DND-41 (cell line): ENCODE results near the gene PAX2.

Experiments used
- ATAC-seq: fragments of 200-7000 bp; cut with Tn5 transposase; 3 replicates; pipeline ENCODE4 v1.9.1; 2021; ENCODE audit warnings: low read depth; ENCODE audit not compliant: insufficient read depth
- DNase-seq: peaks from one replicate; pipeline ENCODE4 v3.0.0-alpha.2; 2020
- H2AFZ ChIP-seq: 2 replicates; pipeline ENCODE4 v1.6.0; 2012; ENCODE audit warnings: low read depth, low read length
- H3K27ac ChIP-seq: 2 replicates; pipeline ENCODE4 v1.5.1; 2012; ENCODE audit warnings: low read length, inconsistent platforms
- H3K27me3 ChIP-seq: fragments of 200-600 bp; sonication (generic); 2 replicates; pipeline ENCODE4 v1.6.0; 2012; ENCODE audit warnings: low read length, mild to moderate bottlenecking, inconsistent platforms; ENCODE audit not compliant: insufficient read depth, poor library complexity
- H3K36me3 ChIP-seq: 2 replicates; pipeline ENCODE4 v1.5.1; 2012; ENCODE audit warnings: low read length, inconsistent platforms; ENCODE audit not compliant: insufficient read depth
- H3K4me1 ChIP-seq: 2 replicates; pipeline ENCODE4 v1.5.1; 2012; ENCODE audit warnings: mild to moderate bottlenecking, low read length; ENCODE audit not compliant: insufficient read depth
- H3K4me2 ChIP-seq: 2 replicates; pipeline ENCODE4 v1.6.0; 2012; ENCODE audit warnings: mild to moderate bottlenecking, moderate library complexity, low read length, inconsistent platforms; ENCODE audit not compliant: insufficient read depth
- H3K4me3 ChIP-seq, 2 experiments: fragments of 200-600 bp in 1 of 2; shearing (Covaris generic) in 1 of 2; 2 replicates each; pipeline ENCODE4 v1.5.1; 2012 to 2016; ENCODE audit warnings: inconsistent platforms in 2 of 2, low read length in 2 of 2, mild to moderate bottlenecking in 2 of 2, low read depth in 1 of 2, moderate library complexity in 1 of 2
- H3K79me2 ChIP-seq: 2 replicates; pipeline ENCODE4 v1.6.0; 2012; ENCODE audit warnings: low read length, inconsistent platforms; ENCODE audit not compliant: insufficient read depth
- H3K9ac ChIP-seq: 2 replicates; pipeline ENCODE4 v1.6.0; 2012; ENCODE audit warnings: low read depth, mild to moderate bottlenecking, inconsistent platforms, low read length, moderate library complexity
- H3K9me3 ChIP-seq: 2 replicates; pipeline ENCODE4 v1.5.1; 2012; ENCODE audit warnings: low read length, moderate library complexity, mild to moderate bottlenecking, inconsistent platforms; ENCODE audit not compliant: insufficient read depth, severe bottlenecking
- H4K20me1 ChIP-seq: 2 replicates; pipeline ENCODE4 v1.6.0; 2012; ENCODE audit warnings: low read length; ENCODE audit not compliant: insufficient read depth
- CTCF ChIP-seq: IDR thresholded peaks from 2 replicates; pipeline ENCODE4 v1.5.1; 2012; ENCODE audit warnings: borderline replicate concordance, low read length, moderate library complexity, mild to moderate bottlenecking; ENCODE audit not compliant: poor library complexity, severe bottlenecking; ENCODE audit errors: extremely low read depth
- EZH2 ChIP-seq: IDR thresholded peaks from 3 replicates; pipeline ENCODE4 v1.6.1; 2012; ENCODE audit warnings: borderline replicate concordance, low read depth, mild to moderate bottlenecking, moderate library complexity, low read length, inconsistent platforms; ENCODE audit not compliant: severe bottlenecking

The PAX2 gene

GRCh38 chr10:100738055-100738827 lies 7.1 kb upstream of the PAX2 start:
- no peak overlapping the region for H3K4me2 ChIP-seq
- no peak overlapping the region for H2AFZ ChIP-seq
- H3K79me2 ChIP-seq: no peaks in the 10 kb centered on the region
- no peaks in the 10 kb centered on the region for H3K9me3 ChIP-seq
- no peak for DNase-seq
- H4K20me1 ChIP-seq: no peaks in the 10 kb centered on the region
- H3K27me3 ChIP-seq: peaks cover 38% of the 10 kb centered on the region
- no peaks in the 10 kb centered on the region for H3K4me1 ChIP-seq
- no peak for ATAC-seq
- H3K36me3 ChIP-seq: no peaks in the 10 kb centered on the region
- H3K4me3 ChIP-seq: no peak overlapping the region
- no peak for TF ChIP-seq EZH2
- no peak for TF ChIP-seq CTCF
- no peak overlapping the region for H3K27ac ChIP-seq
- H3K9ac ChIP-seq: no peak overlapping the region

GRCh38 chr10:100739517-100740368 lies 5.6 kb upstream of the PAX2 start:
- no peak overlapping the region for H3K4me3 ChIP-seq
- no peaks in the 10 kb centered on the region; the same call in 1 of the 2 replicates for H4K20me1 ChIP-seq
- no peak for DNase-seq
- peaks cover 37% of the 10 kb centered on the region for H3K27me3 ChIP-seq
- H3K4me2 ChIP-seq: no peak overlapping the region
- H3K36me3 ChIP-seq: no peaks in the 10 kb centered on the region
- H3K79me2 ChIP-seq: no peaks in the 10 kb centered on the region
- no peak for ATAC-seq
- TF ChIP-seq CTCF (no peak), EZH2 (no peak)
- no peak overlapping the region for H3K9ac ChIP-seq
- no peaks in the 10 kb centered on the region for H3K9me3 ChIP-seq
- H3K27ac ChIP-seq: no peak overlapping the region
- no peak overlapping the region for H2AFZ ChIP-seq
- H3K4me1 ChIP-seq: no peaks in the 10 kb centered on the region

- no peaks in the 10 kb centered on the region; the same call in 1 of the 2 replicates for H4K20me1 ChIP-seq
- ATAC-seq (no peak), DNase-seq (no peak)
- no peak overlapping the region for H2AFZ ChIP-seq
- TF ChIP-seq CTCF (no peak), EZH2 (no peak)
- no peak overlapping the region for H3K9ac ChIP-seq
- H3K9me3 ChIP-seq: no peaks in the 10 kb centered on the region
- H3K36me3 ChIP-seq: no peaks in the 10 kb centered on the region
- H3K4me3 ChIP-seq: no peak overlapping the region
- no peak overlapping the region for H3K27ac ChIP-seq
- H3K4me2 ChIP-seq: no peak overlapping the region
- H3K4me1 ChIP-seq: no peaks in the 10 kb centered on the region
- H3K27me3 ChIP-seq: peaks cover 37% of the 10 kb centered on the region
- no peaks in the 10 kb centered on the region for H3K79me2 ChIP-seq
These were observed 4.7 kb upstream of the PAX2 start for GRCh38 chr10:100740476-100741377.
